ENCODE data around the gene TECTB. TPM values are rescaled to one million over a fixed set of nuclear protein-coding genes. Genes with fewer than 3 reads are reported as not detected.

The TECTB gene
- total RNA-seq, 1 donor: not detected

DNA sequence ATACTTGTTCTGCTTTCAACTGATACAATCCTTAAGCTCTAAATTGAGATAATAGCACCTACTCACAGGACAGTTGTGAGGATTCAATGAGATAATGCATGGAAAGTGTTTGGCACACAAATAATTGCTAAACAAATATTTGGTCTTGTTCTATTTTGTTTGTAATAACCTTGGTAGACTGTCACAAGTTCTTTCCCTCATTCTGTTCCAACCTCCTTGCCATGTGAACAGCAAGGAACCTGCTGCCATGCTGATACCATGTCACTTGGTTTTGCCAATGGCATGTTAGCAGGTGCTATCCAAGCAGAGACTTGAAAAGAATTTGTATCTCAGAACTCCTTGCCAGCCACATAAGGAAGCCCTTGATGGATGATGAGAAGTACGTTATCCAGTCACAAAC lies 24.8 kb upstream of the TECTB start:
- no peak for TF ChIP-seq CTCF (IDR thresholded peaks at IDR 0.05; ENCODE audit: insufficient read depth, low read length)
- DNase-seq (ENCODE audit: low read depth): no peak

DNA sequence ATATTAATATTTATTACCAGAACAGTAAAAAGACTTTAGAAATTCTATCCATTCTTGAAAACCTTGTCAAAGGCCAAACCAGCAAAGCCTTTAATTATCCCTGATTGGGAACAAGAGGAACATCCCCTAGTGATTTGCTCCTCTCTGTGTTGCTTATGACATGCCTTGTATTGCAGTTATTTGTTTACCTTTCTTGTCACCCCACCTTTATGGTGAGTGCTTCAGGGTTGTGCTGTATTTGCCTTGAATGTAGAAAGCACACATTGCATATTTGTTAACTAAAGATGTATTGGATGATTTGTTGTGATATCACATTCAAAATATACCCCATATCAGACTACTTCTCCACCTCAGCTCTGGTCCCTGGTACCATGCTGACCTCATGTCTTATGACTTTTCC lies 23.5 kb upstream of the TECTB start:
- H3K4me3 ChIP-seq (ENCODE audit: low read depth, low read length): no peak overlapping the region
- TF ChIP-seq CTCF (IDR thresholded peaks at IDR 0.05; ENCODE audit: insufficient read depth, low read length): no peak
- DNase-seq (ENCODE audit: low read depth): no peak

More for the DNA sequence above, 24.8 kb upstream of the TECTB start:
- no peak overlapping the region for H3K4me3 ChIP-seq (ENCODE audit: low read depth, low read length)

- H3K4me3 ChIP-seq (ENCODE audit: low read depth, low read length): no peak overlapping the region
- TF ChIP-seq CTCF (IDR thresholded peaks at IDR 0.05; ENCODE audit: insufficient read depth, low read length): no peak
- DNase-seq (ENCODE audit: low read depth): no peak
Measured at GRCh38 chr10:112260831-112261230, 22.4 kb upstream of the TECTB start.

DNA sequence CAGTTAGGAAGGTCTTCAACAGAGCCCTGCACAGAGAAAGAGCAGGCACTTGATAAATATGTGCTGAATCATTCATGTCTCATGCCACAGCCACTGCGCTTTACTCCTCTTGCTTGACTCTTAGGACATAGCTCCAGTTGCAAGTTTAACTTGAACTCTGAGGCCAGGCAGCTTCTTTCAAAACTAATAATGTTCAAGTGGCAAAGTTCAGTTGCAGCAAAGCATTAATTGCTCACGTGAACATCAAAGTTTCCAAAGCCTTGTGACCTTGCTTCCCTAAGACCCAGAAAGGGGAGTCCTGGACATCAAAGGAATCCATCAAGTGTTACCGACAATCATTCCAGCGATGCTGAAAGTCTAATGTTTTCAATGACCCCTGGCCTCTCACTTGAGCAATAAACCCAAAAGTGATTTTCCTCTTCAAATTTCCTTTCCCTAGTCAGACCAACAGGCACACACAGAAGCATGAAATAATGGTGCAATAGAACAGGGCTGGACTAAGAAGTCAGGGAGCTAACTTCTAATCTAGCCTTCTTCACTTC lies 21.8 kb upstream of the TECTB start:
- no peak for TF ChIP-seq CTCF (IDR thresholded peaks at IDR 0.05; ENCODE audit: insufficient read depth, low read length)
- no peak overlapping the region for H3K4me3 ChIP-seq (ENCODE audit: low read depth, low read length)
- peak; percentile 57 for DNase-seq (ENCODE audit: low read depth)

DNA sequence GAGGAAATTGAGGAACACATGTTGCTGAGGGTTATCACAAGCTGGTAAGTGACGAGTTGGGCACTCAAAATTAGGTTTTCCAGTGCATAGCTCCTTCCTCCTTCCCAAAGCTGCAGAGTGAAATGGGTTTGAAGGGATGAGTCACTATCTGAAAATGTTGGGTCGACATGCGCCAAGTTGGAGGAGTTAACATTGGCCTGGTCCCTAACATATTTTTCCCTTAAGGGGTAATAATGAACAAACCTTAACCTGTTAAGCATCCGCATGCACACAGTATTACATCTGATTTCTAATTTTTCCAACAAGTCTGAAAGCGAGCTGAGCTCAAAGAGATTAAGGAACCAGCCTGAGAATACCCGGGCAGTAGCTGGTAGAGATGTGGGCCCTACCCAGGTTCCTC lies 20.7 kb upstream of the TECTB start:
- no peak for TF ChIP-seq CTCF (IDR thresholded peaks at IDR 0.05; ENCODE audit: insufficient read depth, low read length)
- H3K4me3 ChIP-seq (ENCODE audit: low read depth, low read length): no peak overlapping the region
- peak; percentile 46 for DNase-seq (ENCODE audit: low read depth)

DNA sequence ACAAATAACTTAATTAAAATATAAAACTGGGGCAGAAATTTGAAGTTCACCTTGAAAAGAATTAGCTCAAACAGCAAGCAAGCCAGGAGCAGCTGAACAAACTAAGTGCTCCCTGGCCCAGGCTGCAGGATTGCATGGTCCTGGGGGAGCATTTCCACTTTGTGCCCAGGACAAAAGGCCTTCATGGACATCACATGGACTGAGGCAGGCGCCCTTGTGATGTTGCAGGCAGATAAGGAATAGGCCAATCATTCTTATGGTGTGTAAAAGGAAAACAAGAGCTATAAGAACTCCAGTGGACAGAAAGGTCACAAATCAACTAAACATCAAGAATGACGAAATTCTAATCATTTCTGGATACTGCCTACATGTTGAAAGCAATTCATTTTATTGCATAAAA lies 17.5 kb upstream of the TECTB start:
- no peak for TF ChIP-seq CTCF (IDR thresholded peaks at IDR 0.05; ENCODE audit: insufficient read depth, low read length)
- DNase-seq (ENCODE audit: low read depth): peak; percentile 46
- H3K4me3 ChIP-seq (ENCODE audit: low read depth, low read length): no peak overlapping the region

- peak; percentile 35 for DNase-seq (ENCODE audit: low read depth)
- no peak for TF ChIP-seq CTCF (IDR thresholded peaks at IDR 0.05; ENCODE audit: insufficient read depth, low read length)
- no peak overlapping the region for H3K4me3 ChIP-seq (ENCODE audit: low read depth, low read length)
Measured at GRCh38 chr10:112269266-112269665, 13.9 kb upstream of the TECTB start.

Data from fibroblast of the aortic adventitia (primary cell).